Right cardiac atrium (tissue), 5 donors: ENCODE measurements around the gene HS3ST5. TPM values are rescaled to one million over a fixed set of nuclear protein-coding genes. Genes with fewer than 3 reads are reported as not detected.
"Not testable (repeated sequence)": the region's sequence is repeated elsewhere in the genome, so short reads cannot be mapped to it uniquely, and the experiment has no call there.

Experiments
- ATAC-seq, 2 donors: fragments of 200-7000 bp; cut with Tn5 transposase; one replicate each; pipeline versions ENCODE4 v1.8.0 to v1.9.1; 2020; ENCODE audit warnings: moderate library complexity in 2 of 2, mild to moderate bottlenecking in 1 of 2
- DNase-seq, 3 donors: peaks; one replicate each; pipeline ENCODE4 v3.0.0-alpha.2; 2020
- H3K27ac ChIP-seq: one replicate; pipeline ENCODE4 v1.5.1; 2013; ENCODE audit warnings: mild to moderate bottlenecking, low read length, control low read depth, moderate library complexity
- H3K27me3 ChIP-seq: one replicate; pipeline ENCODE4 v1.6.1; 2013; ENCODE audit not compliant: control insufficient read depth, insufficient read depth
- H3K4me1 ChIP-seq: one replicate; pipeline ENCODE4 v1.6.1; 2013; ENCODE audit warnings: low read length; ENCODE audit not compliant: control insufficient read depth, insufficient read depth
- H3K4me3 ChIP-seq: one replicate; pipeline ENCODE4 v1.5.1; 2013; ENCODE audit warnings: low read length, control low read depth
- H3K9me3 ChIP-seq: one replicate; pipeline ENCODE4 v1.6.1; 2013; ENCODE audit warnings: low read length; ENCODE audit not compliant: control insufficient read depth
- WGBS: extraction: QIAGEN DNeasy Blood & Tissue Kit; methylation state at CpG from one replicate; pipeline ENCODE4 v1.1.7; 2013; 5-methylcytosine and 5-hydroxymethylcytosine counted together
- intact Hi-C, 4 donors: fragments of 100-400 bp; cut with DNase I; formaldehyde crosslinking; loops; one replicate each; pipeline versions ENCODE4 v1.11.0 to v1.14.0; 2022 to 2023
- polyA plus RNA-seq: library from polyadenylated mRNA; stranded (reverse); fragments of 200-250 nt; gene quantifications from one replicate; pipeline ENCODE4 v1.2.3, GENCODE V29; 2013
- total RNA-seq, 4 donors: library from RNA; stranded (reverse); fragmentation: NEBNext Ultra II Directional; extraction: Animal tissue kit (Norgen Biotek cat#: 25700); gene quantifications; one replicate each; pipeline ENCODE4 v1.2.1, GENCODE V29; 2021
- donor health status: healthy with polysubstance abuse.
- donor health status: DM: no; HTN: yes; CAD: no.
- donor health status: DM: no; HTN: no; CAD: no.
- donor health status: DM: no; HTN: yes; CAD: no; lungs with severe emphysema.
- donor health status: DM: yes; HTN: yes; CAD: no.

HS3ST5 gene
- total and polyA plus RNA-seq, 5 donors: not detected

DNA sequence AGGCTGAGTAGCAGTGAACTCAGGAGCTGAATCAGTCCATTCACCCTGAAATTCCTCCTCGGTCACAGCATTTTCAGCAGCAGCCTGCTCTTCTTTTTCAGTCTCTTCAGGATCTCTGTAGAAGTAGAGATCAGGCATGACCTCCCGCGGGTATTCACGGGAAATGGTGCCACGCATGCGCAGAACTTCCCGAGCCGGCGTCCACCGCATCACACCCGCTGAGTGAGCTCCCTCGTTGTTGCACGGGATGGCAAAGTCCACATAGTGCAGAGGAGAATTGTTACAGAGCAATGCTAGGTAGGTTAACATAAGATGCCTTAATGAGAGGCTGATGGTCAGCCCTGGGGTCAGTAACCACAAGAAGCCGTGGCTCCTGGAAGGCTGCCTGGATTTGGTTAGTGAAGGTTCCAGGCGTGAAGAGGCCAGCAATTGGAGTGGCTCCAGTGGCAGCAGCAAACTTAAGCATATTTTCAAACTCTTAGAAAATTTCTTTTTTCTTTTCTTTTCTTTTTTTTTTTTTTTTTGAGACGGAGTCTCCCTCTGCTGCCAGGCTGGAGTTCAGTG lies 258.4 kb downstream of the HS3ST5 start:
- Histone ChIP-seq H3K27me3 (no peaks in the 10 kb centered on the region), H3K4me3 (no peak overlapping the region), H3K27ac (no peak overlapping the region), H3K9me3 (no peaks in the 10 kb centered on the region), H3K4me1 (no peaks in the 10 kb centered on the region)
- no peak for ATAC-seq
- intact Hi-C loops: no loop called here
- 88% methylated on average over 16 of the region's 16 CpGs for WGBS
- DNase-seq: peak in 2 of 3 donors; percentile 9 to 54

DNA sequence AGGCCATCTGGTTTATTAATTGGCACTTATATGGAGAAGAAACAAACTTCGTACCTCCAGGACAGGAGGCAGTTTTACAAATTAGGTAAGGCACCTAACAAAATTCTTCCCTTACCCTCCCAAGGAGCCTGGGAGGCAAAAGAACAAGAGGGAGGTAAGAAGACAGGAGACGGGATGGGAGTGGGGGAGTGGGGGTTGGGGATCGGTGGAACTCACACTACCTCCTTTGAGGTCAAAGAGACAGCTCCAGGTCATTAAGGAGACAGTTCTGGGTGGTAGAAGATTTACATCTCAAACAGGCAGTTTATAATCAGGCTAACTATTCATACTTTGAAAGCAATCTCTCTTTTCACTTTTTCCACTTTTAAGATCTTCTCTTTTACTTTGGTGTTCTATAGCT lies 259.6 kb downstream of the HS3ST5 start:
- intact Hi-C loops: no loop called here
- Histone ChIP-seq H3K4me3 (no peak overlapping the region), H3K27me3 (no peaks in the 10 kb centered on the region), H3K4me1 (no peaks in the 10 kb centered on the region), H3K27ac (no peak overlapping the region), H3K9me3 (no peaks in the 10 kb centered on the region)
- ATAC-seq: no peak
- no peak for DNase-seq
- 65% methylated on average over 3 of the region's 3 CpGs for WGBS

DNA sequence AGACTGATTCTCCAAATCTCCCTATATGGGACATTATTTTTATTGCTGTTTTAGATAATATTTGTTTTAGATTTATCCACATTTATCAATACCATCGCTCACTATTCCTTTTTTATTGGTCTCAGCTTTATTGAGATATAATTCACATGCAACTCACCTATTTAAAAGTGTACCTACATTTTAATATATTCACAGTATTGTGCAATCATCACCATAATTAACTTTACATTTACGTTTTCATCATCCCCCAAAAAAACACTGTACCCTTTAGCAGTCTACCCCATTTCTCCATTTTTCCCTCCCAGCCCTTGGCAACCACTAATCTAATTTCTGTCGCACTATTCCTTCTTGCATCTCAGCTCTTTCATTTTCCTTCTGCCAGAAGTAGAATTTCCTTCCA lies 261.1 kb downstream of the HS3ST5 start:
- Histone ChIP-seq H3K27ac (no peak overlapping the region), H3K9me3 (no peaks in the 10 kb centered on the region), H3K27me3 (no peaks in the 10 kb centered on the region), H3K4me1 (no peaks in the 10 kb centered on the region), H3K4me3 (no peak overlapping the region)
- no peak for DNase-seq
- ATAC-seq: no peak
- intact Hi-C loops: no loop called here
- WGBS: 64% methylated on average over 3 of the region's 3 CpGs

DNA sequence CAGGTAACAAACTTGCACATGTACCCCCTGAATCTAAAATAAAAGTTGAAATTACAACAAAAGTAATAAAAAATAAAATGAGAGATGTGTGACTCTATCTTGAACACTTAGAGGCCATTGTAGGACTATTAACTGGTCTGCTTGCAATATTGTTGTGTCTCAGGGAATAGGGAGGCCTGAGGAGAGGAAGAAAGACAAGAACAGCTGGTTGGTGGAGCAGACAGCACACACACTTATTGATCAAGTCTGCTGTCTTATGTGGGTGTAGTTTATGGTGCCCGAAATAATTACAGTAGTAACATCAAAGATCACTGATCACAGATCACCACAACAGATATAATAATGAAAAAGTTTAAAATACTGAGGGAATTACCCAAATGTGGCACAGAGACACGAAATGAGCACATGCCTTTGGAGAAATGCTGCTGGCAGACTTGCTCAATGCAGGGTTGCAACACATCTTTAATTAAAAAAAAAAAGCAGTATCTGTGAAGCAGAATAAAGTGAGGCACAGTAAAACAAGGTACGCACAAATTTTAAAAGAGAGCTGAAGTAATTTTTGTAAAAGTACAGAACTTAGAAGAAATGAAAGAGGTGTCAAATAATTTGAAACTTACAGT lies 261.8 kb downstream of the HS3ST5 start:
- DNase-seq (no peak), ATAC-seq (no peak)
- 80% methylated on average over 3 of the region's 3 CpGs for WGBS
- intact Hi-C loops: no loop called here
- Histone ChIP-seq H3K27me3 (no peaks in the 10 kb centered on the region), H3K4me3 (no peak overlapping the region), H3K27ac (no peak overlapping the region), H3K4me1 (no peaks in the 10 kb centered on the region), H3K9me3 (no peaks in the 10 kb centered on the region)

DNA sequence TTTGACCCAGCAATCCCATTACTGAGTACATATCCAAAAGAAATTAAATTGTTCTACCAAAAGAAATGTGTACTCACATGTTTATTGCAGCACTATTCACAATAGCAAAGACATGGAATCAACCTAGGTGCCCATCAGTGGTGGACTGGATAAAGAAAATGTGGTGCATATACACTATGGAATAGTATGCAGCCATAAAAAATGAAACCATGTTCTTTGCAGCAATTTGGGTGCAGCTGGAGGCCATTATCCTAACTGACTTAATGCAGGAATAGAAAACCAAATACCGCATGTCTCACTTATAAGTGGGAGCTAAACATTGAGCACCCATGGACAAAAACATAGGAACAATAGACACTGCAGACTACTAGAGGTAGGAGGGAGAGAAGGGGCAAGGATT lies 262.4 kb downstream of the HS3ST5 start:
- 95% methylated on average over 1 of the region's 1 CpG for WGBS
- H3K9me3 ChIP-seq, H3K27me3 ChIP-seq, ATAC-seq, DNase-seq, intact Hi-C loops, H3K4me1 ChIP-seq, H3K27ac ChIP-seq, H3K4me3 ChIP-seq: not testable (repeated sequence)

DNA sequence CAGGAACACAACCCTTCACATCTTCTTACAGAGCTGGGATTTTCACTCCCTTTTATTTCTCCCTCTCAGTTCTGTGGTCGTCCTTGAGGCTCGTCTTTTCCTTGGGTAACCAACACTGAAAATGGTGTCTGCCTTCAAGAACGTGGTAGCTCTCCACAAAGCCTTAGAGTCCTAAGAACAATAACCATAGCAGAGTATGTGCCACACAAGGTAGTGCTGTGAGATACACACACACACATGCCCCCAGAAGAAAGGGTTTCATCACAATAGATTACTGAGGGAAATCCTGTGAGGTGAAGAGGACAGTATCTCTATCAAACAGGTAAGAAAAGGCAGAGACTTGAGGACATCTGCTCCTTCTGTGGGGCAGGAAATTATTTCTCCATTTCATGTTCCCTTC lies 267.0 kb downstream of the HS3ST5 start:
- ATAC-seq: no peak
- no peaks in the 10 kb centered on the region for H3K27me3 ChIP-seq
- DNase-seq: no peak
- no peaks in the 10 kb centered on the region for H3K9me3 ChIP-seq
- no peaks in the 10 kb centered on the region for H3K4me1 ChIP-seq
- no peak overlapping the region for H3K4me3 ChIP-seq
- WGBS: 87% methylated on average over 3 of the region's 3 CpGs
- intact Hi-C loops: no loop called here
- no peak overlapping the region for H3K27ac ChIP-seq

DNA sequence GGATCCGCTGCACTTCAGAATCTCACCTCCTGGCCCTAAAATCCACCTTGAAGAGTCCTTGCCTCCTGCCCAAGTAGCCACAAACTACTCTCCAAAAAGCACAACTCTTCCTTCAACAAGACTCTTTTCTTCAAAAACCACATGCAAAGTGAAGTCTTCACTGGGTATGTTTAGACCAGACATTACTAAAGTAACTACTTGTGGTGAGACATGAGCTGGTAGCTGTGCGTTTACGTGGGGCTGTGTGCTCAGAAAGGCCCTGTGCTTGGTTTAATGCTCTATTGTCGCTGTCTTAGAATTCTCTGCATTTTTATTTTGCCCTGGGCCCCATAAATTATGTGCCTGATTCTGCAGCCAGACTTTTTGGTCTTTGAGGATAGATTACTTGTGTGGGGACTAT lies 267.5 kb downstream of the HS3ST5 start:
- 94% methylated on average over 4 of the region's 4 CpGs for WGBS

DNA sequence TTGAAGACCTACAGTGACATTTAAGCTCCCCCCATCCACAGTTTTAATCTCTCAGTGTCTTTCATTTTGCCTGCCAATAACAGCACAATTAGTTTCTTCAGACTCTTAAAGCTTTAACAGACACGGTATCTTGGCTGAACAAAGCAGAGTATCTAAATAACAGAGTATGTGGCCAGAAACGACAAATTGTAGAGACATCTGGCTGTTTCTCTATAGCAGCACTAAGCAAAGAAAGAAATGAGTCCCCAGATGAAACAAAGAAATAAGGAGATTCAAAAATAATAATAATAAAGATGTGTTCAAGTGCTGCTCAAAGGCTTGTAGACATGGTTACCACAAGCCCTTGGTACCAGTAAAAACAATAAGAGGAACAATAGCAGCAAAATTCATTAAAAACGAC lies 274.1 kb downstream of the HS3ST5 start:
- ATAC-seq (no peak), DNase-seq (no peak)
- Histone ChIP-seq H3K27ac (no peak overlapping the region), H3K27me3 (no peaks in the 10 kb centered on the region), H3K4me3 (no peak overlapping the region), H3K4me1 (no peaks in the 10 kb centered on the region), H3K9me3 (no peaks in the 10 kb centered on the region)
- 40% methylated on average over 3 of the region's 3 CpGs for WGBS
- intact Hi-C loops: no loop called here

More for the DNA sequence above, 267.5 kb downstream of the HS3ST5 start:
- Histone ChIP-seq H3K4me3 (no peak overlapping the region), H3K27me3 (no peaks in the 10 kb centered on the region), H3K9me3 (no peaks in the 10 kb centered on the region), H3K4me1 (no peaks in the 10 kb centered on the region), H3K27ac (no peak overlapping the region)
- DNase-seq: no peak
- no peak for ATAC-seq
- intact Hi-C loops: no loop called here

DNA sequence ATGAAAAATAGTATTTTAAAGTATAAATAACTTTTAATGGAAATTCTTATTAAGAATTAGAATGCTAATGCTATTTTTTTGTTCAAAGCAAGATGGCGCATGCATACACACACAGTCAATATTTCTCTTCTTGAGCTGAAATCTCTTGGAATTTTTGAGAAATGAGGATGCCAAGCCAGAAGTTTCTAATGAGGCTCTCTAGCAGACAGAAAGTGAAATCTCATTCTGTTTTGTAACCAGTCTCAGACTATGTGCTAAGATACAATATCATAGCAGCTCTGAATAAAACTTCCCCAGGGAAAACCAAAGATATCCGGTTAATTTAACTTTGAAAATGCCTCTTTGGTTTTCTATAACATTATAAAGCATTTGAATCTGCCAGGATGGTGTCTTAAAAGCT lies 274.7 kb downstream of the HS3ST5 start:
- intact Hi-C loops: no loop called here
- Histone ChIP-seq H3K4me3 (peak overlapping the region; percentile 32), H3K27me3 (no peaks in the 10 kb centered on the region), H3K4me1 (no peaks in the 10 kb centered on the region), H3K27ac (no peak overlapping the region), H3K9me3 (no peaks in the 10 kb centered on the region)
- no peak for DNase-seq
- peak in 1 of 2 donors; percentile 78 for ATAC-seq
- WGBS: 57% methylated on average over 2 of the region's 2 CpGs

DNA sequence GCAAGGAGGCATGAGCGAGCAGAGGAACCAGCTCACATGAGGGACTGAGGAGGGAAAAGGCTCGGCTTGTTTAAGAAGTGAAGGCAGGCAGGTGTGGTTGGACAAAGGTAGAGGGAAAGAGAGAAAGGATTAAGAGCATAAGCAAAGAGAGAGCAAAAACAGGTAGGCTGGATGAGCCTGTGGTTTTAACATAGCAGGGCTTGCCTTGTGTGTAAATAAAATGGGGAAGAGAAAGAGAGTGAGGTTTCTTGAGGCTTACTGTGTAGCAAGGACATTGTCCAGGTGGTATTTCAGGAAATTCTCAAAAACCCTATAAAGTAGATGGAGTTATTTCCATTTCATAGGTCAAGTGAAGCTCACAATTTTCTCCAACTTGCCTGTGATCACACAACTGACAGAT lies 278.0 kb downstream of the HS3ST5 start:
- H3K9me3 ChIP-seq: no peaks in the 10 kb centered on the region
- WGBS: 96% methylated on average over 2 of the region's 2 CpGs
- H3K27me3 ChIP-seq: no peaks in the 10 kb centered on the region
- no peaks in the 10 kb centered on the region for H3K4me1 ChIP-seq
- DNase-seq: no peak
- H3K27ac ChIP-seq: no peak overlapping the region
- ATAC-seq: no peak
- intact Hi-C loops: no loop called here
- H3K4me3 ChIP-seq: no peak overlapping the region

DNA sequence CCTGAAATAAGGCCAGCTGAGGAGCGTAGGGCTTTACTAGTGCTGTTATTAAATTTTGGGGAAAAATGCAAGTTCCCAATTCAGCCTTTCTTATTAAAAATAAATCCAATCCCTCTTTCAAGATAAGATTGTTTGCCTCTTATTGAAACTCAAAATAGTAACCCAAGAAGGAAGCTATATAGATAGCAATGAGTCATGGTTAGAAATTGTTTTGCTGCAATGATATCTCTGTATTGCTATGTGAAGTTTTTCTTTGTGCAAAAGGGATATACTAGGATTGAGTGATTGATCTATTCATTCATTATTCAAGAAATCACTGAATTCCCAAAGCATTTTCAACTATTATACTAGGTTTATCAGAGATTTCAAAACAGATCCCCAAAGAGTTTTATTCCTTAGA lies 278.9 kb downstream of the HS3ST5 start:
- Histone ChIP-seq H3K9me3 (no peaks in the 10 kb centered on the region), H3K4me1 (no peaks in the 10 kb centered on the region), H3K4me3 (no peak overlapping the region), H3K27ac (no peak overlapping the region), H3K27me3 (no peaks in the 10 kb centered on the region)
- ATAC-seq (no peak), DNase-seq (no peak)
- 97% methylated on average over 1 of the region's 1 CpG for WGBS
- intact Hi-C loops: no loop called here

DNA sequence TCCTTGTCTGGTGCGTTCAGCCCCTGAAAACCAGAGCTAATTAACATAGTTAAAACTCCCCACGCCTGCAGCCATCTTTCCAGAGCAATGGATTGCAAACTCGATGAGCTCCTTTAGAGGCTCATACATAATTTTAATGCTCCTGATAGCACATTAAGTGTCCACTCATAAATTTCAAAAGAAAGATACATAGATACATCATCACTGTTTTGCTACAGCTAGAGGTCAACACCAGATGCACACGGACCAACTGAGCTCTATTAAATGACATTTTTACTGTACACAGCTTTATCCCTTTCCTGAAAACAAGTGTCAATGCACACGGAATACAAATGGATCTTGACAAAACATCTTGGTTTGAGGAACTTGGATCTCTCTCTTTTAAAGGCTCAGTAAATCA lies 280.6 kb downstream of the HS3ST5 start:
- DNase-seq (no peak), ATAC-seq (no peak)
- Histone ChIP-seq H3K27me3 (no peaks in the 10 kb centered on the region), H3K9me3 (no peaks in the 10 kb centered on the region), H3K27ac (no peak overlapping the region), H3K4me3 (no peak overlapping the region), H3K4me1 (no peaks in the 10 kb centered on the region)
- intact Hi-C loops: no loop called here
- WGBS: 70% methylated on average over 5 of the region's 5 CpGs
